HG02885 (cell line): ENCODE measurements around the gene ECM2.
"Not testable (repeated sequence)": the region's sequence is repeated elsewhere in the genome, so short reads cannot be mapped to it uniquely, and the experiment has no call there.

ENCODE experiments used
- ATAC-seq: cut with Tn5 transposase; IDR thresholded peaks from one replicate; pipeline ENCODE4 v1.9.1; 2021; ENCODE audit warnings: mild to moderate bottlenecking; ENCODE audit not compliant: unreplicated experiment, poor library complexity

The ECM2 gene

GRCh38 chr9:92535940-92536850 is at the start of gene ECM2:
TSS of gene ECM2 (minus strand) at chr9:92535990. CDS start at chr9:92522866, 13,124 bp downstream.
- no peak for ATAC-seq

GRCh38 chr9:92576175-92576574 is 40.4 kb upstream of the ECM2 start:
- ATAC-seq = no peak

GRCh38 chr9:92573612-92574011 is 37.8 kb upstream of the ECM2 start:
- not testable (repeated sequence) for ATAC-seq

- ATAC-seq = not testable (repeated sequence)
These were observed 36.1 kb upstream of the ECM2 start for GRCh38 chr9:92571871-92572270.

- no peak for ATAC-seq
These were observed 29.2 kb upstream of the ECM2 start for GRCh38 chr9:92564982-92565381.

GRCh38 chr9:92564504-92564903 is 28.7 kb upstream of the ECM2 start:
- no peak for ATAC-seq

- no peak for ATAC-seq
These were observed 27.6 kb upstream of the ECM2 start for GRCh38 chr9:92563116-92564100.

GRCh38 chr9:92562461-92562967 is 26.7 kb upstream of the ECM2 start:
- no peak for ATAC-seq

GRCh38 chr9:92561374-92562330 is 25.9 kb upstream of the ECM2 start:
- no peak for ATAC-seq

GRCh38 chr9:92558612-92559374 is 23.0 kb upstream of the ECM2 start:
- ATAC-seq = no peak

- no peak for ATAC-seq
These were observed 15.0 kb upstream of the ECM2 start for GRCh38 chr9:92550765-92551164.

- no peak for ATAC-seq
These were observed 11.6 kb upstream of the ECM2 start for GRCh38 chr9:92547356-92547755.

- no peak for ATAC-seq
These were observed 9.3 kb upstream of the ECM2 start for GRCh38 chr9:92545002-92545510.

- no peak for ATAC-seq
These were observed 8.2 kb upstream of the ECM2 start for GRCh38 chr9:92543972-92544371.

- no peak for ATAC-seq
These were observed 2.8 kb upstream of the ECM2 start for GRCh38 chr9:92538541-92538940.

GRCh38 chr9:92534674-92535073 is 1.1 kb downstream of the ECM2 start:
- ATAC-seq = peak; percentile 62

GRCh38 chr9:92534204-92534603 is 1.6 kb downstream of the ECM2 start:
- no peak for ATAC-seq

GRCh38 chr9:92530893-92531292 is 4.9 kb downstream of the ECM2 start:
- no peak for ATAC-seq

- no peak for ATAC-seq
These were observed 6.7 kb downstream of the ECM2 start for GRCh38 chr9:92529124-92529523.
